Endothelial cell (in vitro differentiated cells): Measurements from ENCODE around the gene PFAS. TPM values are rescaled to one million over a fixed set of nuclear protein-coding genes. Genes with fewer than 3 reads are reported as not detected.

Source experiments
- DNase-seq: peaks from one replicate; pipeline ENCODE4 v3.0.0; 2021; ENCODE audit warnings: low spot score
- H3K27ac Mint-ChIP-seq: one replicate; pipeline ENCODE4 v1.8.0; 2021; ENCODE audit warnings: mixed read lengths, inconsistent platforms; ENCODE audit not compliant: unreplicated experiment
- H3K27me3 Mint-ChIP-seq: one replicate; pipeline ENCODE4 v1.8.0; 2021; ENCODE audit warnings: mild to moderate bottlenecking, moderate library complexity, mixed read lengths, inconsistent platforms; ENCODE audit not compliant: unreplicated experiment
- H3K36me3 Mint-ChIP-seq: one replicate; pipeline ENCODE4 v1.8.0; 2021; ENCODE audit warnings: mild to moderate bottlenecking, low read depth, mixed read lengths, inconsistent platforms; ENCODE audit not compliant: unreplicated experiment
- H3K4me1 Mint-ChIP-seq: one replicate; pipeline ENCODE4 v1.8.0; 2021; ENCODE audit warnings: mild to moderate bottlenecking, mixed read lengths, inconsistent platforms; ENCODE audit not compliant: unreplicated experiment
- H3K4me3 Mint-ChIP-seq: one replicate; pipeline ENCODE4 v1.8.0; 2021; ENCODE audit warnings: mild to moderate bottlenecking, mixed read lengths, inconsistent platforms; ENCODE audit not compliant: unreplicated experiment
- H3K9me3 Mint-ChIP-seq: one replicate; pipeline ENCODE4 v1.8.0; 2021; ENCODE audit warnings: mixed read lengths, inconsistent platforms; ENCODE audit not compliant: unreplicated experiment
- CTCF ChIP-seq: fragments of 200-600 bp; sonication (generic); IDR thresholded peaks from one replicate; pipeline ENCODE4 v1.5.0; 2021; ENCODE audit warnings: antibody characterized with exemption; ENCODE audit not compliant: unreplicated experiment
- total RNA-seq: library from RNA; stranded (reverse); fragmentation: NEBNext Ultra II Directional; extraction: Animal tissue kit (Norgen Biotek cat#: 25700); gene quantifications from one replicate; pipeline ENCODE4 v1.2.1, GENCODE V29; 2021; ENCODE audit not compliant: unreplicated experiment

Gene PFAS
- total RNA-seq, 1 donor from 2014 or later = 67.0 TPM

- Mint-ChIP-seq H3K9me3 (no peaks in the 10 kb centered on the region), H3K36me3 (peaks cover 4% of the 10 kb centered on the region), H3K4me1 (peaks cover 13% of the 10 kb centered on the region), H3K4me3 (no peak overlapping the region), H3K27me3 (peaks cover 7% of the 10 kb centered on the region), H3K27ac (no peak overlapping the region)
- no peak for DNase-seq
- TF ChIP-seq CTCF = no peak
Measured at GRCh38 chr17:8254881-8255280, 5.8 kb downstream of the PFAS start.

GRCh38 chr17:8255499-8255898 lies 6.4 kb downstream of the PFAS start:
- Mint-ChIP-seq H3K4me1 (peaks cover 8% of the 10 kb centered on the region), H3K27me3 (peaks cover 2% of the 10 kb centered on the region), H3K4me3 (peak overlapping the region; percentile 31), H3K9me3 (no peaks in the 10 kb centered on the region), H3K27ac (no peak overlapping the region), H3K36me3 (peaks cover 4% of the 10 kb centered on the region)
- no peak for TF ChIP-seq CTCF
- DNase-seq = no peak

- Mint-ChIP-seq H3K9me3 (no peaks in the 10 kb centered on the region), H3K27me3 (peaks cover 2% of the 10 kb centered on the region), H3K36me3 (peaks cover 9% of the 10 kb centered on the region), H3K27ac (no peak overlapping the region), H3K4me1 (peaks cover 8% of the 10 kb centered on the region), H3K4me3 (no peak overlapping the region)
- TF ChIP-seq CTCF = no peak
- no peak for DNase-seq
Measured at GRCh38 chr17:8256291-8256690, 7.2 kb downstream of the PFAS start.

- TF ChIP-seq CTCF = no peak
- Mint-ChIP-seq H3K9me3 (no peaks in the 10 kb centered on the region), H3K27me3 (peaks cover 2% of the 10 kb centered on the region), H3K4me3 (no peak overlapping the region), H3K27ac (no peak overlapping the region), H3K36me3 (peaks cover 9% of the 10 kb centered on the region), H3K4me1 (peaks cover 8% of the 10 kb centered on the region)
- no peak for DNase-seq
Measured at GRCh38 chr17:8256691-8257090, 7.6 kb downstream of the PFAS start.

GRCh38 chr17:8257801-8258200 lies 8.7 kb downstream of the PFAS start:
- TF ChIP-seq CTCF = no peak
- DNase-seq = no peak
- no peaks in the 10 kb centered on the region for H3K9me3 Mint-ChIP-seq
- peaks cover 9% of the 10 kb centered on the region for H3K36me3 Mint-ChIP-seq
- peaks cover 3% of the 10 kb centered on the region for H3K27me3 Mint-ChIP-seq
- H3K4me1 Mint-ChIP-seq = peaks cover 8% of the 10 kb centered on the region
- no peak overlapping the region for H3K27ac Mint-ChIP-seq
- H3K4me3 Mint-ChIP-seq = no peak overlapping the region
